ENCODE data around the gene IL15.
A peak's percentile ranks its signal among the peaks of the same experiment; 100 is the strongest.
"Not testable (repeated sequence)": the region's sequence is repeated elsewhere in the genome, so short reads cannot be mapped to it uniquely, and the experiment has no call there.

IL15 gene, protein sequence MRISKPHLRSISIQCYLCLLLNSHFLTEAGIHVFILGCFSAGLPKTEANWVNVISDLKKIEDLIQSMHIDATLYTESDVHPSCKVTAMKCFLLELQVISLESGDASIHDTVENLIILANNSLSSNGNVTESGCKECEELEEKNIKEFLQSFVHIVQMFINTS

DNA sequence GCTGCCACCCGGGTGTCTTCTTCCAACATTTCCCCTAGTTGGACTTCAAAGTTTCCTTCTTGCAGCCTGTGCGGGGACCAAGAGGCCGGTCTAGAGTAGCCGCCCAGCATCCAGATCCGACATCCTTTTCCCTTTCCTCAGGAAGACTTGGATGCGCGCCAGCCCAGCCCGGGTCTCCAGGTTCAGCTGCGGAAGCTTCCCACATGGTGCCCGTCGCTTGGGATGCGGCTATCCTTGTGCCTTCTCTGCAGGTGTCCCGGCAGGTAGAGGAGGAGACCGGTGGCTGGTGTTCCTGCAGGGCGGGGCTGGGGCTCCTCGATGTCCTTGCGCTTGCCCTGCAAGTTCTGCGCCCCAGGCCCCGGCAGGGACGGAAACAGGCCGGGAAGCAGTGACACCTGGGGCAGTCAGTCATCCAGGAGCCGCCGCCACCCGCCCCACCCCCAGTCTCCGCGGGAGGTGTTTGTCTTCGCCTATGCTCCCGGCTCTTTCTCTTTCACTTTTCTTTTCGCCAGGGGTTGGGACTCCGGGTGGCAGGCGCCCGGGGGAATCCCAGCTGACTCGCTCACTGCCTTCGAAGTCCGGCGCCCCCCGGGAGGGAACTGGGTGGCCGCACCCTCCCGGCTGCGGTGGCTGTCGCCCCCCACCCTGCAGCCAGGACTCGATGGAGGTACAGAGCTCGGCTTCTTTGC lies at the start of gene IL15:
Gene IL15, plus strand, starts transcription at position 502 of the 689 bp plus-strand sequence. CDS start 82,882 bp downstream, outside the sequence.
- Mint-ChIP-seq H3K9me3 (no peaks in the 10 kb centered on the region), H3K36me3 (no peaks in the 10 kb centered on the region), H3K27me3 (no peaks in the 10 kb centered on the region), H3K27ac (peak within 1 kb of the TSS; percentile 95), H3K4me1 (peaks cover 8 to 20% of the 10 kb centered on the region in 2 donors), H3K4me3 (peak within 1 kb of the TSS; percentile 90 to 91)
- ATAC-seq (replicated peaks) (peak; percentile 74 to 78), DNase-seq (peak; percentile 62)

DNA sequence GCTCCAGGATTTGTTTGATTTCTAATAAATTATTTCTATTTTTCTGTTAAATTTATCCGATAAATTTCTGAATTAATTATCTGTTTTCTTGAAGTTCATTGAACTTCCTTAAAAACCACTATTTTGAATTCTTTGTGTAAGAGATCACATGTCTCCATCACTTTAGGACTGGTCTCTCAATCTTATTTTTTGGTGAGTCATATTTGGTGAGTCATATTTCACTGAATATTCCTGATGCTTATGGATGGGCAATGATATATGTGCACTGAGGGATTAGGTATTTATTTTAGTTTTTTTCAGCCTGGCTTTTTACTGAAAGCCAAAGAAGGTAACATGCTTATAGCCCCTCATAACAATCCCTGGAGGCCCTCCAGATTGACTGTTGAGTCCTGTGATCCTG lies 48.5 kb upstream of the IL15 start:
- peaks cover 2 to 6% of the 10 kb centered on the region in 2 donors for H3K36me3 Mint-ChIP-seq
- H3K4me3 Mint-ChIP-seq, result no peak overlapping the region
- ATAC-seq (replicated peaks), result no peak
- H3K27me3 Mint-ChIP-seq, result no peaks in the 10 kb centered on the region
- H3K9me3 Mint-ChIP-seq, result peaks cover 26 to 27% of the 10 kb centered on the region in 2 donors
- no peak overlapping the region for H3K27ac Mint-ChIP-seq
- DNase-seq, result no peak
- peaks cover 0 to 6% of the 10 kb centered on the region in 2 donors for H3K4me1 Mint-ChIP-seq

DNA sequence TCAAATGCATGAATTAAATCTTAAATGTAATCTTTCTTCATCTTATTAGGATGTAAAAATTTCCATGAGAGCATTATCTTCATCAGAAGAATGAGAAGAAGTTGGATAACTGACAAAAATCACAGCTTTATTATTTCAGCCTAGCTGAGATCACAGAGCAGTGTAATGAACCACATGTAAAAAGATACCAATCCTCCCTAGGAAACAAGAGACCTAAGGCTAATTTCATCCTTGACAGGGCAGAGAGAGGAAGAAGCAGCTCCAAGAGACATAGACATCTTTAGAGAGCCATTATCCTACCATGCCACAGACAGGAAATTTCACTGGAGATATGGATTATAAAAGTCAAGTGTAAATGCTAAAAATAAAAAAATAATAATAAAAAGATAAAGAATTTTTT lies 40.9 kb upstream of the IL15 start:
- DNase-seq (no peak), ATAC-seq (replicated peaks) (no peak)
- H3K4me1 Mint-ChIP-seq, result no peaks in the 10 kb centered on the region
- H3K27me3 Mint-ChIP-seq, result no peaks in the 10 kb centered on the region
- no peak overlapping the region for H3K4me3 Mint-ChIP-seq
- peaks cover 0 to 2% of the 10 kb centered on the region in 2 donors for H3K36me3 Mint-ChIP-seq
- H3K27ac Mint-ChIP-seq, result no peak overlapping the region
- peaks cover 4 to 5% of the 10 kb centered on the region in 2 donors for H3K9me3 Mint-ChIP-seq

DNA sequence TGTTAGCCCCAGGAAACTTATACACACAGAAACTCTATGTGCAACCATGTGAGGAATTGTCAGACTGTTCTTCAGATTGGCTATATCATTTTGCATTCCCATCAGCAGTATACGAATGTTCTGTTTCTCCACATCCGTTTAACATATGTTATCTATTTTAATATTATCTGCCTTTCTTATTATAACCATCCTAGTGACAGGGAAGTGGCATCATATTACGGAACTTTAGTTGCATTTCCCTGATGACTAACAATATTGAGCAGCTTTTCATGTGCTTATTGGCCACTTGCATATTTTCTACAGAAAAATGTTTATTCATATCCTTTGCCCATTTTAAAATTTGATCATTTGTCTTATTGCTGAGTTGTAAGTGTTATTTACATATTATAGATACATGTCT lies 36.5 kb upstream of the IL15 start:
- no peak overlapping the region for H3K27ac Mint-ChIP-seq
- no peak for ATAC-seq (replicated peaks)
- no peak overlapping the region for H3K4me3 Mint-ChIP-seq
- H3K4me1 Mint-ChIP-seq, result peaks cover 4 to 6% of the 10 kb centered on the region in 2 donors
- H3K27me3 Mint-ChIP-seq, result peaks cover 0 to 4% of the 10 kb centered on the region in 2 donors
- no peaks in the 10 kb centered on the region for H3K36me3 Mint-ChIP-seq
- no peak for DNase-seq
- no peaks in the 10 kb centered on the region for H3K9me3 Mint-ChIP-seq

DNA sequence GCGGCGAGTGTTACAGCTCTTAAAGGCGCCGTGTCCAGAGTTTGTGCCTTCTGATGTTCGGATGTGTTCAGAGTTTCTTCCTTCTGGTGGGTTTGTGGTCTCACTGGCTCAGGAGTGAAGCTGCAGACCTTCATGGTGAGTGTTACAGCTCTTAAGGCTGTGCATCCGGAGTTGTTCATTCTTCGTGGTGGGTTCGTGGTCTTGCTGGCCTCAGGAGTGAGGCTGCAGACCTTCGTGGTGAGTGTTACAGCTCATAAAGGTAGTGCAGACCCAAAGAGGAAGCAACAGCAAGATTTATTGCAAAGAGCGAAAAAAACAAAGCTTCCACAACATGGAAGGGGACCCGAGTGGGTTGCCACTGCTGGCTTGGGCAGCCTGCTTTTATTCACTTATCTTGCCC lies 31.7 kb upstream of the IL15 start:
- H3K36me3 Mint-ChIP-seq; ATAC-seq (replicated peaks); DNase-seq; H3K27ac Mint-ChIP-seq; H3K9me3 Mint-ChIP-seq; H3K4me1 Mint-ChIP-seq; H3K27me3 Mint-ChIP-seq: not testable (repeated sequence)
- peak overlapping the region in 1 of 2 donors; percentile 46 for H3K4me3 Mint-ChIP-seq

DNA sequence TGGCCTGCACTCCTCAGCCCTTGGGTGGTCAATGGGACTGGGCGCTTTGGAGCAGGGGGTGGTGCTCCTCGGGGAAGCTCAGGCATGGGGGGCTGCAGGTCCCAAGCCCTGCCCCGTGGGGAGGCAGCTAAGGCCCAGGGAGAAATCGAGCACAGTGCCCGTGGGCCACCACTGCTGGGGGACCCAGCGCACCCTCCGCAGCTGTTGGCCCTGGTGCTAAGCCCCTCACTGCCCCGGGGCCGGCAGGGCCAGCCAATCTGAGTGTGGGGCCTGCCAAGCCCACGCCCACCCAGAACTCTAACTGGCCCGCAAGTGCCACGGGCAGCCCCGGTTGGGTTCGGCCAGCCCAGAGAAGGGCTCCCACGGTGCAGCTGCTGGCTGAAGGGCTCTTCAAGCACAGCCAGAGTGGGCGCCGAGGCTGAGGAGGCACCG lies 30.9 kb upstream of the IL15 start:
- H3K27ac Mint-ChIP-seq, result no peak overlapping the region
- no peak for ATAC-seq (replicated peaks)
- no peak overlapping the region for H3K4me3 Mint-ChIP-seq
- H3K9me3 Mint-ChIP-seq, result no peaks in the 10 kb centered on the region
- no peaks in the 10 kb centered on the region for H3K36me3 Mint-ChIP-seq
- H3K4me1 Mint-ChIP-seq, result peaks cover 4 to 6% of the 10 kb centered on the region in 2 donors
- DNase-seq, result no peak
- H3K27me3 Mint-ChIP-seq, result peaks cover 0 to 4% of the 10 kb centered on the region in 2 donors

DNA sequence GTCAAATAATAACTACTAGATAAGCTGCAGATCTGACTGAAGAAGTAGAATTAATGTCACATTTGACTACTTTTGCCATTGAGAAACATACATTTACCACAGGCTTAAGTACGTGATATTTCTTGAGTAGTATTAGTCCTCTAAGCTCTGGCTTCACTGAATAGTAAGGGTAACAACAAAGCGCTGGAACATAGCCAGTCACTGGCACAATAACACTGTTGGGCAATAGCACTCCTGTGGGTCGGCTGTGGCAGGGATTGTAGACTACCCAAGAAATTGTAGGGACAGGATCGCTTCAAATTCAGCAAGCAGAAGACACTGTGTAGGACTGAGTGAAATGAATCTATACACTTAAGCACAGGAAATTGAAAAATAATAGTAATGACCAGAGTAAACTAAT lies 27.1 kb upstream of the IL15 start:
- DNase-seq (no peak), ATAC-seq (replicated peaks) (no peak)
- H3K4me3 Mint-ChIP-seq, result no peak overlapping the region
- no peak overlapping the region for H3K27ac Mint-ChIP-seq
- no peaks in the 10 kb centered on the region for H3K36me3 Mint-ChIP-seq
- no peaks in the 10 kb centered on the region for H3K9me3 Mint-ChIP-seq
- peaks cover 4 to 6% of the 10 kb centered on the region in 2 donors for H3K4me1 Mint-ChIP-seq
- peaks cover 0 to 4% of the 10 kb centered on the region in 2 donors for H3K27me3 Mint-ChIP-seq

DNA sequence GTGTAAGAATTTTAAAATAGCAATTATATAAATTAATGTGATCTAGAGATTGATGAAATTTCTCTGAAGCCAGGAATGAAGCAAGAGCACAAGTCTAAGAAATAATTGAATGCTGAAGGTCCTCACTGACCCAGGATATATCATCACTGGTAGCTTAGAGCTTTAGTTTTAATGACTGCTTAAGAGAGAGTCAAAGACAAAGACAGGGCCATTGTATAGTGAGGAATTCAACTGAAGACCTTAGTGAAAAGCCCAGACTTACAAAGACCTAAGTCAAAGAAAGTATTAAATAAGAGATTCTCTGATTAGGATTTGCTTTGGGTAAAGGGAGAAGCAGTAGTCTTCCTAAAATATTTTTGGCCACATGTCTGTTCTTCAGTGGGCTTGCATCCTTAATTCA lies 26.0 kb upstream of the IL15 start:
- H3K27me3 Mint-ChIP-seq, result no peaks in the 10 kb centered on the region
- no peaks in the 10 kb centered on the region for H3K36me3 Mint-ChIP-seq
- ATAC-seq (replicated peaks) (no peak), DNase-seq (no peak)
- H3K4me3 Mint-ChIP-seq, result no peak overlapping the region
- no peaks in the 10 kb centered on the region for H3K9me3 Mint-ChIP-seq
- peaks cover 2 to 6% of the 10 kb centered on the region in 2 donors for H3K4me1 Mint-ChIP-seq
- no peak overlapping the region for H3K27ac Mint-ChIP-seq

DNA sequence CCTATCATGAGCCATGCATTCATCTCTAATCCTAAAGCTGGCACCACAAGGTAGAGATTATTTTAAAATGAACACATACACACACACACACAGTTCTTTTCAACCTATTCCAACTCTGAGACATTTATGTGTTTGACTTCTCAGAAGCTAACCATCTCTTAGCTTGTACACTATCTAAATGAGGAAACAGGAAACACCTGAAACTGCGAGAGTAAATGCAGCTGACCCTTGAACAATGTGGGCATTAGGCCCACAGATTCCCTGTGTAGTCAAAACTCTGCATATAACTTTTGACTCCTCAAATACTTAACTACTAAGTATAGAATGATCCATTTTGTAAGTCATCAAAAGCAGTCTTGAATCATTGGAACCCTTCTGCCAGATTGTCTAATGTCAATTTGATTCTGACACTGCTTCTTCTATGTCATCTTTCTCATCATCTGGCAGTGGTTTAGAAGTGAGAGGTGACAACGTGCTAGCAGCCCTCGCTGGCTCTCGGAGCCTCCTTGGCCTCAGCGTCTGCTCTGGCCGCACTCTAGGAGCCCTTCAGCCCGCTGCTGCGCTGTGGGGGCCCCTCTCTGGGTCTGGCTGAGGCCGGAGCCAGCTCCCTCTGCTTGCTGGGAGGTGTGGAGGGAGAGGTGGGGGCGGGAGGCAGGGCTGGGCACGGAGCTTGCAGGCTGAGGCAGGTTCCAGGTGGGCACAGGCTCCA lies 21.4 kb upstream of the IL15 start:
- Mint-ChIP-seq H3K27ac (no peak overlapping the region), H3K4me1 (peaks cover 2 to 6% of the 10 kb centered on the region in 2 donors), H3K9me3 (peaks cover 4 to 6% of the 10 kb centered on the region in 2 donors), H3K27me3 (no peaks in the 10 kb centered on the region), H3K36me3 (peaks cover 3 to 4% of the 10 kb centered on the region in 2 donors), H3K4me3 (no peak overlapping the region)
- no peak for DNase-seq
- ATAC-seq (replicated peaks), result peak; percentile 42 to 58

DNA sequence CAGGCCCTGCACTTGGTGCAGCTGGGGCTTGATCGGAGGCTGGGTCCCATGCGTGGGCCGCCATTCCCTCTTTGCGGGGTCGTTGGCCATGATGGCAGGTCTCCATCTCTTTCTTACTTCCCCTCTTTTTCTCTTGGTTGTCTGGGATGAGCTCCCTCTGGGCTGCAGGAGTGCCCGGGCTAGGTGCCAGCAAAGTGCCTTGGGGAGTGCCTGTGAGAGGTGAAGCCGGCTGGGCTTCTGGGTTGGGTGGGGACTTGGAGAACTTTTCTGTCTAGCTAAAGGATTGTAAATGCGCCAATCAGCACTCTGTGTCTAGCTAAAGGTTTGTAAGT lies 20.8 kb upstream of the IL15 start:
- H3K27ac Mint-ChIP-seq; DNase-seq; H3K4me3 Mint-ChIP-seq; H3K36me3 Mint-ChIP-seq; ATAC-seq (replicated peaks); H3K4me1 Mint-ChIP-seq; H3K9me3 Mint-ChIP-seq; H3K27me3 Mint-ChIP-seq: not testable (repeated sequence)

DNA sequence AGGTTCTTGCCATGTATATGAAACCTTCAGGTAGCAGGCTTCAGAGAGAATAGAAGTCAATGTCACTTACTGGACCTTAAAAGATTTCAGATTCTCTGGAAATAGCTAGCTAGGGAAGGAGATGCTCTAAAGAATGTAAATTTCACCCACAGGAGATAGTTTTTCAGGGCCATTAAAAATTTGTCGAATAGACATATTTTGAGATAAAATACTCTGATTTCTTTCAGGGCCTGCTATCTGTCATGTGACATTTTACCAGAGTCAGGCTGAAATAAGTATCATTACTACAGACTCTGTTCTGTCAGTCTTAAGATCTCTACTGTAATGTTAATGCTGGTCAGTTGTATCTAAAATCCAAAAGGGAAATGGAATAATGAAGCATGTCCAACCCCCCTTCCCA lies 15.7 kb upstream of the IL15 start:
- Mint-ChIP-seq H3K4me3 (no peak overlapping the region), H3K4me1 (no peaks in the 10 kb centered on the region), H3K36me3 (peaks cover 3 to 4% of the 10 kb centered on the region in 2 donors), H3K27ac (no peak overlapping the region), H3K9me3 (peaks cover 4 to 5% of the 10 kb centered on the region in 2 donors), H3K27me3 (no peaks in the 10 kb centered on the region)
- DNase-seq (no peak), ATAC-seq (replicated peaks) (no peak)

DNA sequence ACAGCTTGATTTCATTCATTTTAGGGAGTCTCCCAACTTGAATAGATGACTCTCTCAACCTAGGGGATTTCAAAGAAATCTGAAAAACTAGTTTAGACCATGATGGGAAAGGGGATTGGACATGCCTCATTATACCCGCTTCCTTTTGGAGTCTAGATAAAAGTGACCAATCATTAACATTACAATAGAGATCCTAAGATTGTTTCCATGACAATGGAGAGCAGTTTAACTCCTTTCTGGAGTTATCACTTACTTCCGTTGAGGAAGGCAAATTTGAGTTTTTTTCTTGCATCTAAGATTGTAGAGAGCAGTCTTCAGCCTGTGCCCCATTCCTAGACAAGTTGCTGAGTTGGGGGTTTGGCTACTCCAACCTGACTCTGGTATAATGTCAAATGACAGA lies 11.4 kb upstream of the IL15 start:
- Mint-ChIP-seq H3K36me3 (no peaks in the 10 kb centered on the region), H3K4me3 (no peak overlapping the region), H3K27me3 (peaks cover 0 to 2% of the 10 kb centered on the region in 2 donors), H3K27ac (no peak overlapping the region), H3K9me3 (no peaks in the 10 kb centered on the region), H3K4me1 (no peaks in the 10 kb centered on the region)
- DNase-seq (no peak), ATAC-seq (replicated peaks) (no peak)

DNA sequence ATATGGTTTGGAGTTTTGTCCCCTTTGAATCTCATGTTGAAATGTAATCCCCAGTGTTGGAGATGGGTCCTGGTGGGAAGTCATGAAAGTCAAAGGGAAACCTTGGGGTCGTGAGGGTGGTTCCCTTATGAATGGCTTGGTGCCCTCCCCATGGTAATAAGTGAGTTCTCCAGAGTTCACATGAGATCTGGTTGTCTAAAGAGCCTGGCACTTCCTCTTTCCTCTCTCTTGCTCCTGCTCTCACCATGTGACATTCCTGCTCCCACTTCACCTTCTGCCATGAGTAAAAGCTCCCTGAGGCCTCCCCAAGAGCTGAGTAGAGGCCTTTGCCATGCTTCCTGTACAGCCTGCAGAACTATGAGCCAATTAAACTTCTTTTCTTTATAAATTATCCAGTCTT lies 5.5 kb upstream of the IL15 start:
- peaks cover 0 to 2% of the 10 kb centered on the region in 2 donors for H3K4me1 Mint-ChIP-seq
- H3K27ac Mint-ChIP-seq, result no peak overlapping the region
- no peak for ATAC-seq (replicated peaks)
- H3K9me3 Mint-ChIP-seq, result no peaks in the 10 kb centered on the region
- H3K27me3 Mint-ChIP-seq, result peaks cover 0 to 3% of the 10 kb centered on the region in 2 donors
- no peak for DNase-seq
- H3K36me3 Mint-ChIP-seq, result no peaks in the 10 kb centered on the region
- no peak overlapping the region for H3K4me3 Mint-ChIP-seq

DNA sequence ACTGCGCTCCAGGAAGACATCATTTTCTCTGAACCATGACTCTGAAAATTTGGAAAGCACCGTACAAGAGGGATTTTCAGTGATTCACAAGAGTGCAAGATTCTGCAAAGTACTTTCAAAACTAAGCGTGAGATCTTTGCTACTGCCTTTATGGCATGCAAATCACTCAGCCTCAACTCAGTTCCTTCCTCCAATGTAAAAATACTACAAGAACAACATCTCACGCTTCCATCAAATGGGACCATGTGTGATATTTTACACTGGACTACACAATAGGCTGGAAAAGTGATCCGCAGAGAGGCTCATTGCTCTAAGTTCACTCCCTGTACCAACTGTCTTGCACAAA lies 674 bp upstream of the IL15 start:
- Mint-ChIP-seq H3K36me3 (no peaks in the 10 kb centered on the region), H3K9me3 (no peaks in the 10 kb centered on the region), H3K4me3 (peak overlapping the region; percentile 90 to 91), H3K4me1 (peaks cover 8 to 18% of the 10 kb centered on the region in 2 donors), H3K27me3 (no peaks in the 10 kb centered on the region), H3K27ac (peak overlapping the region; percentile 95)
- DNase-seq, result no peak
- ATAC-seq (replicated peaks), result peak; percentile 54 to 59

All from stimulated activated naive B cell treated with anti-CD40 and anti-IgM and Interleukin-4, amounts not matched to agents 10 μg/mL and 1 μg/mL and 100 μg/mL, for 72 hours (primary cell).